ENCODE results near the gene DNAJC25. TPM values are rescaled to one million over a fixed set of nuclear protein-coding genes. Genes with fewer than 3 reads are reported as not detected.

DNAJC25 gene
- total and polyA plus RNA-seq, 2 of the 13 experiments (the other 11 are each of a cell fraction or from before 2014, with no cell fraction given) = 5.7 to 10.2 TPM

GRCh38 chr9:111631214-111631971 is at the start of gene DNAJC25 (continued):
- TF ChIP-seq ZBTB43 (CRISPR knock-in tag; conservative IDR thresholded peaks at IDR 0.05) (no peak), MTF2 (CRISPR knock-in tag; IDR thresholded peaks at IDR 0.05; ENCODE audit: borderline replicate concordance) (no peak), CEBPZ (IDR thresholded peaks at IDR 0.05; ENCODE audit: low read length) (no peak), KDM4B (CRISPR knock-in tag; IDR thresholded peaks at IDR 0.05) (no peak; the same call in 1 of the 2 replicates), ZFP37 (CRISPR knock-in tag; IDR thresholded peaks at IDR 0.05; ENCODE audit: borderline replicate concordance) (no peak; the same call in 1 of the 2 replicates), PAF1 (CRISPR knock-in tag; IDR thresholded peaks at IDR 0.05) (no peak), ARID3A (IDR thresholded peaks at IDR 0.05; ENCODE audit: low read depth, low read length) (no peak), PAXIP1 (CRISPR knock-in tag; conservative IDR thresholded peaks at IDR 0.05) (peak; percentile 51), CCDC6 (CRISPR knock-in tag; IDR thresholded peaks at IDR 0.05) (peak; percentile 89), CENPBD1 (CRISPR knock-in tag; IDR thresholded peaks at IDR 0.05; ENCODE audit: borderline replicate concordance, low read depth) (no peak; the same call in 1 of the 2 replicates), HMG20B (CRISPR knock-in tag; conservative IDR thresholded peaks at IDR 0.05) (no peak), NR0B2 (CRISPR knock-in tag; IDR thresholded peaks at IDR 0.05) (peak; percentile 50; the same call in 1 of the 2 replicates), ZSCAN30 (CRISPR knock-in tag; IDR thresholded peaks at IDR 0.05) (no peak), JARID2 (CRISPR knock-in tag; IDR thresholded peaks at IDR 0.05; ENCODE audit: insufficient replicate concordance) (no peak), HIC2 (CRISPR knock-in tag; IDR thresholded peaks at IDR 0.05; ENCODE audit: low read depth) (no peak; the same call in 1 of the 2 replicates)

All from HepG2 (cell line).